Endothelial cell of umbilical vein (primary cell): Measurements from ENCODE around the gene PZP. TPM values are rescaled to one million over a fixed set of nuclear protein-coding genes. Genes with fewer than 3 reads are reported as not detected.

Source experiments
- BruUV-seq: library from RNA; stranded (reverse); fragments of 400-500 nt; replicated peaks from 2 replicates; lab custom pipeline; 2021; lab: Mats Ljungman, UMichigan
- CTCF ChIA-PET: fragments of 300-600, 350-600 bp; sonication (Branson Sonifier 250); formaldehyde crosslinking; loops from one replicate; lab custom pipeline; 2021; ENCODE audit warnings: antibody characterized with exemption, inconsistent platforms; lab: Charles Lee
- POLR2A ChIA-PET: fragments of 300-600, 350-600 bp; sonication (Branson Sonifier 250); formaldehyde crosslinking; loops from one replicate; lab custom pipeline; 2021; ENCODE audit warnings: antibody characterized with exemption, inconsistent platforms; lab: Charles Lee
- DNase-seq: peaks from one replicate; pipeline ENCODE4 v3.0.0-alpha.2; 2011; ENCODE audit warnings: low read depth, low spot score
- FAIRE-seq: peaks from 2 replicates; lab custom pipeline; 2011; peaks lifted over from hg19 to GRCh38; lab: Jason Lieb, UNC
- H2AFZ ChIP-seq: 2 replicates; pipeline ENCODE4 v1.6.0; 2012; ENCODE audit warnings: low read depth, low read length, control low read depth, inconsistent platforms
- H3K27ac ChIP-seq: 2 replicates; pipeline ENCODE4 v1.5.1; 2011; ENCODE audit warnings: low read depth, mild to moderate bottlenecking, control low read depth, low read length, moderate library complexity; ENCODE audit not compliant: insufficient read depth
- H3K27me3 ChIP-seq, 2 experiments: 2 replicates each; pipeline versions ENCODE4 v1.6.0 to v1.6.1; 2011; ENCODE audit warnings: low read length in 2 of 2, mixed read lengths in 1 of 2; ENCODE audit not compliant: control insufficient read depth in 2 of 2, insufficient read depth in 2 of 2
- H3K36me3 ChIP-seq, 2 experiments: 2 replicates in 1 of 2; 3 replicates in 1 of 2; pipeline ENCODE4 v1.5.1; 2011; ENCODE audit warnings: low read length in 2 of 2, mild to moderate bottlenecking in 1 of 2, moderate library complexity in 1 of 2; ENCODE audit not compliant: control insufficient read depth in 2 of 2, insufficient read depth in 2 of 2; ENCODE audit errors: extremely low read depth in 1 of 2
- H3K4me1 ChIP-seq: 3 replicates; pipeline ENCODE4 v1.5.1; 2011; ENCODE audit warnings: mild to moderate bottlenecking, low read length; ENCODE audit not compliant: control insufficient read depth, insufficient read depth; ENCODE audit errors: extremely low read depth
- H3K4me2 ChIP-seq: 2 replicates; pipeline ENCODE4 v1.6.1; 2011; ENCODE audit warnings: low read length, control low read depth, mixed read lengths; ENCODE audit not compliant: insufficient read depth
- H3K4me3 ChIP-seq, 3 experiments: fragments of 200-600 bp in 1 of 3; sonication (generic), shearing (Covaris generic) in 1 of 3; replicated peaks in 1 of 3; 2 replicates each; pipeline ENCODE4 v1.5.1; 2011 to 2016; ENCODE audit warnings: control low read depth in 3 of 3, low read length in 3 of 3, mild to moderate bottlenecking in 2 of 3, inconsistent platforms in 1 of 3, low read depth in 1 of 3, moderate library complexity in 1 of 3; ENCODE audit not compliant: insufficient read depth in 1 of 3
- H3K79me2 ChIP-seq: 2 replicates; pipeline ENCODE4 v1.6.0; 2012; ENCODE audit warnings: low read length, inconsistent platforms; ENCODE audit not compliant: control insufficient read depth, insufficient read depth
- H3K9ac ChIP-seq: replicated peaks from 2 replicates; pipeline ENCODE3; 2011; ENCODE audit warnings: low read length, control low read depth; ENCODE audit not compliant: insufficient read depth; ENCODE audit errors: extremely low read depth
- H3K9me1 ChIP-seq: replicated peaks from 3 replicates; pipeline ENCODE4 v1.6.0; 2011; ENCODE audit warnings: mild to moderate bottlenecking, low read length; ENCODE audit not compliant: control insufficient read depth, insufficient read depth; ENCODE audit errors: extremely low read depth
- H3K9me3 ChIP-seq: replicated peaks from 2 replicates; pipeline ENCODE4 v1.5.1; 2012; ENCODE audit warnings: low read length, inconsistent platforms; ENCODE audit not compliant: control insufficient read depth, insufficient read depth
- H4K20me1 ChIP-seq: replicated peaks from 2 replicates; pipeline ENCODE3; 2011; ENCODE audit warnings: mild to moderate bottlenecking, low read length; ENCODE audit not compliant: control insufficient read depth, insufficient read depth; ENCODE audit errors: extremely low read depth
- CTCF ChIP-seq, 2 donors: IDR thresholded peaks; 1 replicate in 1 of 2; 2 replicates in 1 of 2; pipeline ENCODE4 v1.5.1; 2011; ENCODE audit warnings: low read length in 2 of 2, mild to moderate bottlenecking in 2 of 2, moderate library complexity in 2 of 2, control low read depth in 1 of 2, inconsistent platforms in 1 of 2, low read depth in 1 of 2; ENCODE audit not compliant: insufficient read depth in 1 of 2; ENCODE audit errors: extremely low read depth in 1 of 2
- EZH2 ChIP-seq: IDR thresholded peaks from 2 replicates; pipeline ENCODE4 v1.6.1; 2012; ENCODE audit warnings: borderline replicate concordance, low read depth, mild to moderate bottlenecking, moderate library complexity, low read length, inconsistent platforms; ENCODE audit not compliant: severe bottlenecking
- FOS ChIP-seq: IDR thresholded peaks from 2 replicates; pipeline ENCODE4 v1.6.1; 2011; ENCODE audit warnings: mild to moderate bottlenecking, low read length, moderate library complexity, borderline replicate concordance; ENCODE audit not compliant: insufficient read depth
- GATA2 ChIP-seq: IDR thresholded peaks from 2 replicates; pipeline ENCODE4 v1.7.0; 2011; ENCODE audit warnings: low read depth, mild to moderate bottlenecking, moderate library complexity, mixed read lengths, low read length; ENCODE audit not compliant: insufficient read length, insufficient read depth
- JUN ChIP-seq: IDR thresholded peaks from 2 replicates; pipeline ENCODE4 v1.6.1; 2011; ENCODE audit warnings: borderline replicate concordance, low read depth; ENCODE audit not compliant: insufficient read length, insufficient read depth
- MYC ChIP-seq: IDR thresholded peaks from one replicate; pipeline ENCODE4 v1.6.1; 2011; ENCODE audit warnings: mild to moderate bottlenecking, low read depth, low read length
- POLR2A ChIP-seq: IDR thresholded peaks from 2 replicates; pipeline ENCODE4 v1.6.1; 2012; ENCODE audit warnings: low read depth, mild to moderate bottlenecking, control low read depth, low read length
- POLR2AphosphoS5 ChIP-seq: IDR thresholded peaks from 2 replicates; pipeline ENCODE4 v1.6.1; 2012; ENCODE audit warnings: low read depth, mild to moderate bottlenecking, control low read depth, low read length, moderate library complexity; ENCODE audit not compliant: insufficient read depth
- dilution Hi-C: fragments of 300-500 bp; cut with MboI; formaldehyde crosslinking; loops from one replicate; pipeline ENCODE4 v1.15.0; 2019; ENCODE audit warnings: low sequenced_read_pairs; ENCODE audit not compliant: extremely low pct_ligation_motif_present
- intact Hi-C: fragments of 100-400 bp; cut with micrococcal nuclease; formaldehyde crosslinking; loops from one replicate; pipeline ENCODE4 v1.10.0; 2022
- polyA plus RNA-seq, 4 experiments: library from polyadenylated mRNA; depleted of rRNA in 3 of 4; stranded (reverse) in 3 of 4; unstranded in 1 of 4; fragments of >200 nt; gene quantifications; 2 replicates each; pipeline versions ENCODE4 v1.2.1 to v1.2.3, GENCODE V29; 2011 to 2012; ENCODE audit warnings: missing spikeins in 1 of 4
- total RNA-seq: library from RNA; stranded (reverse); gene quantifications from 2 replicates; pipeline ENCODE4 v1.2.3, GENCODE V29; 2021
- TF ChIP-seq, protein P1 (sequence below): IDR thresholded peaks from 2 replicates; pipeline ENCODE4 v1.6.1; 2011; ENCODE audit not compliant: insufficient read depth, insufficient read length

PZP gene
- total and polyA plus RNA-seq, 2 donors (not counting 3 experiments of a cell fraction or from before 2014, with no cell fraction given) = 0.73 to 0.84 TPM

DNA sequence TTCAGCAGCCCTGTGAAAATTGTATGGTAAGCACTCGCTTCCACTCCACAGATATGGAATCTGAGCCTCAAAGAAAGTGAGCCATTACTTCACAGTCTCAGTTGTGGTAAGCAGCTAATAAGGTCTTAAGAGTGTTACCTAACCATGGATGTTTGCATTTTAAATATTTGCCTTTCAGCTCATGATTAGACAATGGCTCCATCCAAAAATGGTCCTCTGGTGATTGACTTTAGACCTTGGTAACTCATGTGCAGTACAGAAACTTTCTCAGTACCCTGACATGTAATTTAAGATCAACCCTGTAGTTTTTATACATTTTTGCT, 94.2 kb downstream of the PZP start:
- no peaks in the 10 kb centered on the region for H4K20me1 ChIP-seq
- no peak overlapping the region for H3K4me3 ChIP-seq
- no peaks in the 10 kb centered on the region for H3K9me1 ChIP-seq
- no peak overlapping the region for H3K27ac ChIP-seq
- TF ChIP-seq CTCF (IDR thresholded peaks at IDR 0.05; ENCODE audit: extremely low read depth in 1 of 2, insufficient read depth in 1 of 2, low read depth in 1 of 2, low read length in 2 of 2) = no peak
- TF ChIP-seq, protein P1, sequence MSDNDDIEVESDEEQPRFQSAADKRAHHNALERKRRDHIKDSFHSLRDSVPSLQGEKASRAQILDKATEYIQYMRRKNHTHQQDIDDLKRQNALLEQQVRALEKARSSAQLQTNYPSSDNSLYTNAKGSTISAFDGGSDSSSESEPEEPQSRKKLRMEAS = no peak
- TF ChIP-seq JUN = no peak
- no peak for TF ChIP-seq MYC
- no peak for TF ChIP-seq POLR2AphosphoS5
- no peak for TF ChIP-seq POLR2A
- TF ChIP-seq FOS = no peak
- TF ChIP-seq GATA2 = no peak
- TF ChIP-seq EZH2 = no peak
- H3K79me2 ChIP-seq = no peaks in the 10 kb centered on the region
- ChIA-PET POLR2A (no interaction called here), CTCF (interaction anchor here (1.4 kb wide), 1 partner anchor 12 kb away, joined by 5 read pairs; no protein-coding TSS in a partner anchor)
- DNase-seq = no peak
- no peak overlapping the region for H2AFZ ChIP-seq
- H3K9me3 ChIP-seq = no peaks in the 10 kb centered on the region
- intact Hi-C loops (no loop called here), dilution Hi-C loops (no loop called here)
- H3K4me1 ChIP-seq = no peaks in the 10 kb centered on the region
- H3K4me2 ChIP-seq = no peak overlapping the region
- no peak for FAIRE-seq
- BruUV-seq = no TSS peak
- no peaks in the 10 kb centered on the region for H3K36me3 ChIP-seq
- peaks cover 2 to 4% of the 10 kb centered on the region in 2 experiments for H3K27me3 ChIP-seq
- no peak overlapping the region for H3K9ac ChIP-seq
